Esophagus muscularis mucosa (tissue), 4 donors: ENCODE results near the gene INPP5J. TPM values are rescaled to one million over a fixed set of nuclear protein-coding genes. Genes with fewer than 3 reads are reported as not detected.

ENCODE experiments used
- DNase-seq: peaks from one replicate; pipeline ENCODE4 v3.0.0-alpha.2; 2017; ENCODE audit errors: extremely low spot score
- H3K27ac ChIP-seq, 4 donors: fragments of 200-600 bp; sonication (generic); replicated peaks in 1 of 4; 1 replicate in 3 of 4; 2 replicates in 1 of 4; pipeline ENCODE4 v1.5.1; 2016 to 2019; ENCODE audit warnings: mild to moderate bottlenecking in 1 of 4
- H3K27me3 ChIP-seq, 4 donors: fragments of 200-600 bp; sonication (generic); one replicate each; pipeline versions ENCODE4 v1.5.1 to v1.6.0; 2016 to 2019
- H3K36me3 ChIP-seq, 4 donors: fragments of 200-600 bp; sonication (generic); one replicate each; pipeline ENCODE4 v1.5.1; 2016 to 2019
- H3K4me1 ChIP-seq, 4 donors: fragments of 200-600 bp; sonication (generic); one replicate each; pipeline ENCODE4 v1.5.1; 2016 to 2019
- H3K4me3 ChIP-seq, 4 donors: fragments of 200-600 bp; sonication (generic); 1 replicate in 2 of 4; 2 replicates in 2 of 4; pipeline ENCODE4 v1.5.1; 2016 to 2019; ENCODE audit warnings: mild to moderate bottlenecking in 4 of 4, moderate library complexity in 1 of 4
- H3K9me3 ChIP-seq, 4 donors: fragments of 200-600 bp; sonication (generic); 1 replicate in 3 of 4; 2 replicates in 1 of 4; pipeline ENCODE4 v1.5.1; 2016 to 2019
- CTCF ChIP-seq, 3 experiments: fragments of 200-600 bp in 2 of 3; fragments of 450-650 bp in 1 of 3; sonication (generic) in 2 of 3; IDR thresholded peaks; one replicate each; pipeline ENCODE4 v1.5.1; 2017 to 2019; ENCODE audit warnings: antibody characterized with exemption in 3 of 3, mild to moderate bottlenecking in 2 of 3, moderate library complexity in 1 of 3
- EP300 ChIP-seq: sonication (generic); formaldehyde crosslinking; IDR thresholded peaks from one replicate; pipeline ENCODE4 v1.6.1; 2017; ENCODE audit warnings: antibody characterized with exemption
- POLR2A ChIP-seq: fragments of 450-650 bp; IDR thresholded peaks from one replicate; pipeline ENCODE4 v1.6.1; 2017; ENCODE audit warnings: antibody characterized with exemption, moderate library complexity, mild to moderate bottlenecking, low read depth
- POLR2AphosphoS5 ChIP-seq, 2 donors: sonication (generic); formaldehyde crosslinking; IDR thresholded peaks; one replicate each; pipeline ENCODE4 v1.6.1; 2017; ENCODE audit warnings: antibody characterized with exemption in 2 of 2
- WGBS: methylation state at CpG from one replicate; pipeline ENCODE4 v1.1.5; 2018; 5-methylcytosine and 5-hydroxymethylcytosine counted together
- intact Hi-C: fragments of 100-400 bp; cut with DNase I; formaldehyde crosslinking; loops from one replicate; pipeline ENCODE4 v1.15.1; 2023
- small RNA-seq, 3 donors: library from RNA; depleted of rRNA; stranded (forward); fragments of <200 nt; gene quantifications; one replicate each; pipeline ENCODE3, GENCODE V24; 2016
- total RNA-seq, 4 donors: library from RNA; depleted of rRNA; stranded (reverse); fragments of >200 nt; gene quantifications; one replicate each; pipeline versions ENCODE4 v1.1.0 to v1.2.1, GENCODE V29; 2016

The INPP5J gene
- total RNA-seq, 4 donors from 2014 or later, result 1.3 to 2.1 (median 1.8) TPM

DNA sequence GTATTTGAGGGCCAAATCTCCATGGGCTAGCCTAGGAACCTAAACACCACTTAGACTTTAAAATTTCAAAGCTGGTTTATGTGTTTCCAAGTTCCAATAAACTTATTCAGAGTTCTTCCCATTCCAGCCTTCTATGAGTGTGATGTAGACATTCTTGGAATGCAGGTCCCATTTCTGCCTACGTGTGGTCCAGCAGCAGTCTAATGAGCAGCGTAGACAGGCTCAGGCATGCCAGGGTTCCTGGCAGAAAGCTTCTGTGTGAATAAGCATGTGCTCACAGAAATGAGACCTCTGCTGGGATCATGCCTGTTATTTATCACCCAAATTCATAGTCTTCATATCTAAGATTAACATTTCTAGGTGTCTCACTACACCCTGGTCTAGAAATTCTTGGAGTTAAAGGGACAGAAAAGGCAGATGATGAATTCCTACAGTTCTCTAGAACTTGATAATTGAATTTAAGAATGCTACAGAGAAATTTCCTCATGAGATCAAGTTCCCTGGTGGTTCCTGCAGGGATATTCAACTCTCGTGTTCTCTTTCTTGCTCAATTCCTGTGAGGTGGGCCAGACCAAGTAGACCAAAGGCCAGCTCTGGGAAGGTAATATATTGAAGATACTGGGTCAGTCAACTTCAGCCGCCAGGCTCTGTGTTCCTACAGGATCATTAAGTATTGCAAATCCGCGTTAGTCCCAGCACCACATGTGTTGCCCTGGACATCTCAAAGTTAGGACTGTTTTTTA, 54.8 kb downstream of the INPP5J start:
- Histone ChIP-seq H3K4me3 (no peak overlapping the region), H3K36me3 (peaks cover 0 to 21% (median 13%) of the 10 kb centered on the region in 4 donors), H3K9me3 (no peaks in the 10 kb centered on the region), H3K4me1 (peaks cover 27 to 68% (median 63%) of the 10 kb centered on the region in 4 donors), H3K27ac (peak overlapping the region; percentile 36 to 74 (median 69)), H3K27me3 (no peaks in the 10 kb centered on the region)
- WGBS, result 74% methylated on average over 6 of the region's 6 CpGs
- intact Hi-C loops, result no loop called here
- TF ChIP-seq POLR2AphosphoS5 (IDR thresholded peaks at IDR 0.05) (peak in 1 of 2 donors; percentile 48), POLR2A (no peak)
- no peak for DNase-seq

- no peak for DNase-seq
- H3K36me3 ChIP-seq, result peaks cover 0 to 31% (median 19%) of the 10 kb centered on the region in 4 donors
- 95% methylated on average over 2 of the region's 2 CpGs for WGBS
- H3K4me3 ChIP-seq, result no peak overlapping the region
- no peak overlapping the region for H3K27ac ChIP-seq
- TF ChIP-seq POLR2AphosphoS5 (IDR thresholded peaks at IDR 0.05) (no peak), POLR2A (no peak), EP300 (no peak), CTCF (IDR thresholded peaks at IDR 0.05) (no peak)
- H3K4me1 ChIP-seq, result peaks cover 15 to 56% (median 50%) of the 10 kb centered on the region in 4 donors
- no peaks in the 10 kb centered on the region for H3K9me3 ChIP-seq
- no peaks in the 10 kb centered on the region for H3K27me3 ChIP-seq
- intact Hi-C loops, result no loop called here
These were observed 56.1 kb downstream of the INPP5J start for GRCh38 chr22:31178859-31179258.

DNA sequence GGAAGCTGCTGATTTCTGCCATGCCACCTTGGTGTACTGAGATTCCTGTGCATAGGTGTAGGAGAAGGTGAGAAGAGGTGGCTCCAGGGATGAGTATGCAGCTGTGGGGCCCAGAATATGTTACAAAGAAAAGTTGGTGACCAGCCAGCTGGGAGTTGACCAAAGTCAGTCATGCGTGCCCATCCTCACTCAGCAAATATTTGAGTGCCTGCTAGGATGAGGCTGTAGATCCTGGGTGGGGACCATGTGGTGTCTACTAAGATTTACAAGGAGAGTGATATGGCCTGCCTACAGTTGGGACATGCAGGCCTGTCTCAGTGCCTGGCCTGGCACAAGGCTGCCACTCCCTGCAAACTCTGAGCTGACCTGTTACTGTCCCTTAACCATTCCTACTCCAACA, 56.6 kb downstream of the INPP5J start:
- Histone ChIP-seq H3K9me3 (no peaks in the 10 kb centered on the region), H3K36me3 (peaks cover 0 to 34% (median 21%) of the 10 kb centered on the region in 4 donors), H3K27me3 (no peaks in the 10 kb centered on the region), H3K4me3 (no peak overlapping the region), H3K27ac (no peak overlapping the region), H3K4me1 (peaks cover 12 to 51% (median 45%) of the 10 kb centered on the region in 4 donors)
- no peak for TF ChIP-seq POLR2A
- no peak for TF ChIP-seq CTCF (IDR thresholded peaks at IDR 0.05)
- TF ChIP-seq POLR2AphosphoS5 (IDR thresholded peaks at IDR 0.05), result no peak
- no peak for TF ChIP-seq EP300
- DNase-seq, result no peak
- intact Hi-C loops, result no loop called here
- WGBS, result 13% methylated on average over 1 of the region's 1 CpG

DNA sequence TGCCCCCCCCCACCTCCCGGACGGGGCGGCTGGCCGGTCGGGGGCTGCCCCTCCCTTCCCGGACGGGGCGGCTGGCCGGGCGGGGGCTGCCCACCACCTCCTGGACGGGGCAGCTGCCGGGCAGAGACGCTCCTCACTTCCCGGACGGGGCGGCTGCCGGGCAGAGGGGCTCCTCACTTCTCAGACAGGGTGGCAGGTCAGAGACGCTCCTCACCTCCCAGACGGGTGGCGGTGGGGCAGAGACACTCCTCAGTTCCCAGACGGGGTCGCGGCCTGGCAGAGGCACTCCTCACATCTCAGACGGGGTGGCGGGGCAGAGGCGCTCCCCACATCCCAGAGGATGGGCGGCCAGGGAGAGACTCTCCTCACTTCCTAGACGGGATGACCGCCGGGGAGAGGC, 61.2 kb downstream of the INPP5J start:
- 95% methylated on average over 16 of the region's 30 CpGs for WGBS

More for the DNA sequence above, 61.2 kb downstream of the INPP5J start:
- no peak for DNase-seq
- Histone ChIP-seq H3K4me1 (peaks cover 7 to 13% (median 9%) of the 10 kb centered on the region in 4 donors), H3K27me3 (no peaks in the 10 kb centered on the region), H3K9me3 (no peaks in the 10 kb centered on the region), H3K36me3 (peaks cover 9 to 55% (median 32%) of the 10 kb centered on the region in 4 donors), H3K4me3 (no peak overlapping the region), H3K27ac (no peak overlapping the region)
- intact Hi-C loops, result no loop called here
- no peak for TF ChIP-seq POLR2A
- no peak for TF ChIP-seq POLR2AphosphoS5 (IDR thresholded peaks at IDR 0.05)

Small RNA genes lying within 50 kb of the gene (small RNA-seq; reads per million reads assigned to genes)
- gene MIR3928, result 0 to 0.75 (median 0.34) reads per million in 3 donors

Other genes starting within 250 kb of the INPP5J start
- gene MORC2, start 154.2 kb upstream of the INPP5J start, total RNA-seq, result 10 to 100 TPM; 19.5 to 28.8 (median 23.8) TPM
- gene TUG1, start 153.7 kb upstream of the INPP5J start, total RNA-seq, result 10 to 100 TPM; 53.0 to 78.5 (median 64.1) TPM
- gene SMTN, start 41.6 kb upstream of the INPP5J start, total RNA-seq, result 1,000 to 10,000 TPM; 1,154 to 1,495 (median 1,416) TPM
- 1,000 to 10,000 TPM; 1,118 to 1,733 (median 1,416) TPM for gene SELENOM, start 15.4 kb upstream of the INPP5J start, total RNA-seq
- not detected for gene PLA2G3, start 17.5 kb downstream of the INPP5J start, total RNA-seq
- 10 to 100 TPM; 33.6 to 66.7 (median 55.6) TPM for gene RNF185, start 37.2 kb downstream of the INPP5J start, total RNA-seq
- 10 to 100 TPM; 12.0 to 18.2 (median 14.3) TPM for gene LIMK2, start 89.3 kb downstream of the INPP5J start, total RNA-seq
- gene PIK3IP1, start 169.5 kb downstream of the INPP5J start, total RNA-seq, result 10 to 100 TPM; 34.5 to 49.1 (median 39.8) TPM
- 10 to 100 TPM; 12.9 to 20.6 (median 17.0) TPM for gene PATZ1, start 223.4 kb downstream of the INPP5J start, total RNA-seq